HCT116 (cell line): ENCODE results near the gene CD302.

Experiments
- CTCF ChIP-seq, 3 experiments: fragments of 200-600 bp in 1 of 3; sonication (generic) in 1 of 3; IDR thresholded peaks in 2 of 3; conservative IDR thresholded peaks in 1 of 3; 2 replicates each; pipeline ENCODE4 v1.5.1; 2012 to 2017; ENCODE audit warnings: low read depth in 2 of 3, low read length in 2 of 3, antibody characterized with exemption in 1 of 3, borderline replicate concordance in 1 of 3, control low read depth in 1 of 3, mild to moderate bottlenecking in 1 of 3, mixed read lengths in 1 of 3, mixed run types in 1 of 3, moderate library complexity in 1 of 3; ENCODE audit not compliant: insufficient read depth in 1 of 3
- ELF1 ChIP-seq: IDR thresholded peaks from 2 replicates; pipeline ENCODE4 v1.6.1; 2012; ENCODE audit warnings: low read depth, borderline replicate concordance
- POLR2A ChIP-seq: IDR thresholded peaks from 2 replicates; pipeline ENCODE4 v1.7.0; 2011; ENCODE audit warnings: borderline replicate concordance; ENCODE audit not compliant: insufficient read depth, insufficient read length; ENCODE audit errors: extremely low read depth
- POLR2AphosphoS5 ChIP-seq: IDR thresholded peaks from 2 replicates; pipeline ENCODE4 v1.6.1; 2011; ENCODE audit warnings: mild to moderate bottlenecking, low read depth, low read length, moderate library complexity
- RAD21 ChIP-seq: IDR thresholded peaks from 2 replicates; pipeline ENCODE4 v1.6.1; 2012; ENCODE audit warnings: low read depth, mild to moderate bottlenecking
- REST ChIP-seq: IDR thresholded peaks from 2 replicates; pipeline ENCODE4 v1.6.1; 2012; ENCODE audit warnings: low read depth
- SIN3A ChIP-seq: IDR thresholded peaks from 2 replicates; pipeline ENCODE4 v1.6.1; 2012; ENCODE audit warnings: low read depth
- SP1 ChIP-seq: IDR thresholded peaks from 2 replicates; pipeline ENCODE4 v1.6.1; 2012; ENCODE audit warnings: low read depth
- ZNF274 ChIP-seq: fragments of 200-500 bp; sonication (Bioruptor generic); IDR thresholded peaks from 2 replicates; pipeline ENCODE4 v1.6.1; 2014; ENCODE audit warnings: mild to moderate bottlenecking, low read depth, low read length, inconsistent platforms

GRCh38 chr2:159792036-159792435 is 6.0 kb downstream of the CD302 start:
- TF ChIP-seq SP1: no peak
- no peak for TF ChIP-seq ELF1
- no peak for TF ChIP-seq SIN3A
- TF ChIP-seq CTCF (IDR thresholded peaks at IDR 0.05 in 2 of 3, conservative IDR thresholded peaks at IDR 0.05 in 1 of 3; ENCODE audit: borderline replicate concordance in 1 of 3, insufficient read depth in 1 of 3, low read depth in 2 of 3, low read length in 2 of 3): no peak
- TF ChIP-seq POLR2AphosphoS5: no peak
- TF ChIP-seq REST: no peak
- TF ChIP-seq RAD21: no peak
- no peak for TF ChIP-seq POLR2A
- no peak for TF ChIP-seq ZNF274
